ENCODE measurements around the gene LIPC. TPM values are rescaled to one million over a fixed set of nuclear protein-coding genes. Genes with fewer than 3 reads are reported as not detected.

The LIPC gene
- polyA plus RNA-seq, 3 donors: 0.37 TPM; not detected in 2

DNA sequence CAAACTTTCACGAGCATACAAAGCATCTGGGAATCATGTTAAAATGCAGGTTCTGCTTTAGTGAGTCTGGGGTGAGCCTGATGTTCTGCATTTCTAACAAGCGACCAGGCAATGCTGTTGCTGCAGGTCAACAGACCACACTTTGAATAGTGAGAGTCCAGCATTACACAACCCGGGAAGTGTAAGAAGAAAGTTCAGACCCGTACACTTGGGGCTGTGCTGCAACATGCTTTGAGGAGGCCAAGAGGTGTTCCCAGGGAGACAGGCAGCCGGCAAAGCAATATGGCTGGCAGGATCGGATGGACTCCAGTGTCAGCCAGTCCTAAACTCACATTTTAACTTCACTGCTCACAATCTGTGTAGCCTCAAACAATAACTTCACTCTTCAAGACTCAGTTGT, 134.2 kb downstream of the LIPC start:
- Histone ChIP-seq H3K79me2 (ENCODE audit: insufficient read depth, low read length) (no peaks in the 10 kb centered on the region), H2AFZ (ENCODE audit: insufficient read depth, low read depth, low read length, poor library complexity, severe bottlenecking) (no peak overlapping the region), H3K27ac (ENCODE audit: low read depth in 1 of 2, low read length in 2 of 2) (no peak overlapping the region), H3K9ac (ENCODE audit: insufficient read depth, low read length, poor library complexity, severe bottlenecking) (no peak overlapping the region), H3K36me3 (replicated peaks in 1 of 2; ENCODE audit: control insufficient read depth in 1 of 2, insufficient read depth in 2 of 2, low read length in 2 of 2) (no peaks in the 10 kb centered on the region), H3K4me3 (replicated peaks in 1 of 3; ENCODE audit: low read depth in 2 of 3, low read length in 3 of 3) (no peak overlapping the region), H3K9me3 (replicated peaks in 1 of 2; ENCODE audit: control insufficient read depth in 1 of 2, insufficient read depth in 1 of 2, low read length in 2 of 2) (peaks cover 0 to 2% of the 10 kb centered on the region in 2 donors), H4K20me1 (ENCODE audit: insufficient read depth, low read length) (no peaks in the 10 kb centered on the region), H3K27me3 (ENCODE audit: control insufficient read depth in 2 of 2, insufficient read depth in 2 of 2, low read length in 2 of 2) (no peaks in the 10 kb centered on the region), H3K4me2 (replicated peaks; ENCODE audit: extremely low read depth, low read length, poor library complexity, severe bottlenecking) (no peak overlapping the region), H3K4me1 (ENCODE audit: control insufficient read depth in 1 of 2, insufficient read depth in 2 of 2, low read length in 2 of 2) (peaks cover 7 to 10% of the 10 kb centered on the region in 2 donors)
- Mint-ChIP-seq H3K9me3 (peaks cover 0 to 4% (median 0%) of the 10 kb centered on the region in 7 donors), H3K4me1 (peaks cover 8% of the 10 kb centered on the region), H3K27ac (no peak overlapping the region), H3K36me3 (no peaks in the 10 kb centered on the region), H3K27me3 (ENCODE audit: low read depth in 3 of 3) (peaks cover 0 to 2% (median 0%) of the 10 kb centered on the region in 3 donors), H3K4me3 (no peak overlapping the region)
- TF ChIP-seq, protein P1, sequence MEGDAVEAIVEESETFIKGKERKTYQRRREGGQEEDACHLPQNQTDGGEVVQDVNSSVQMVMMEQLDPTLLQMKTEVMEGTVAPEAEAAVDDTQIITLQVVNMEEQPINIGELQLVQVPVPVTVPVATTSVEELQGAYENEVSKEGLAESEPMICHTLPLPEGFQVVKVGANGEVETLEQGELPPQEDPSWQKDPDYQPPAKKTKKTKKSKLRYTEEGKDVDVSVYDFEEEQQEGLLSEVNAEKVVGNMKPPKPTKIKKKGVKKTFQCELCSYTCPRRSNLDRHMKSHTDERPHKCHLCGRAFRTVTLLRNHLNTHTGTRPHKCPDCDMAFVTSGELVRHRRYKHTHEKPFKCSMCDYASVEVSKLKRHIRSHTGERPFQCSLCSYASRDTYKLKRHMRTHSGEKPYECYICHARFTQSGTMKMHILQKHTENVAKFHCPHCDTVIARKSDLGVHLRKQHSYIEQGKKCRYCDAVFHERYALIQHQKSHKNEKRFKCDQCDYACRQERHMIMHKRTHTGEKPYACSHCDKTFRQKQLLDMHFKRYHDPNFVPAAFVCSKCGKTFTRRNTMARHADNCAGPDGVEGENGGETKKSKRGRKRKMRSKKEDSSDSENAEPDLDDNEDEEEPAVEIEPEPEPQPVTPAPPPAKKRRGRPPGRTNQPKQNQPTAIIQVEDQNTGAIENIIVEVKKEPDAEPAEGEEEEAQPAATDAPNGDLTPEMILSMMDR (IDR thresholded peaks at IDR 0.05): no peak
- WGBS (ENCODE audit: insufficient coverage): 77% methylated on average over 6 of the region's 6 CpGs
- no peak for DNase-seq
- intact Hi-C loops (cut with micrococcal nuclease): no loop called here

DNA sequence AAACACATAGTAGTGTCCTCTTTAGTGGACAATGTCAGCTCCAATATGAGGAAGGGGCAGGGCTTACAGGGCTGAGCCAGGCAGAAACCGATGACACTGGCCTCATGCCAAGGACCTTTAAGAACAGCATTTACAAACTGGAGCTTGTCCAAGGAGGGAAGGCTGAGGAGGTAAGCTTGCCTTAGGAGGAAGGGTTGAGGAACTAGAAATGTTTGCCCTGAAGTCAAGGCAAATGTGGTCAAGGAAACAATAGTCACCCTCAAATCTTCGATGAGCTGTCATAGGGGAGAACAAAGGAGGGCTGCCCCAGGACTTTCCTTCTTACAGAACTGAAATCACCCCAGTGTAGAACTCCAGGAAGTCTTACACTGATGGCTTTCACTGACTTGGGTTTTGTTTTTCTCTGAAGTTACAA, 136.4 kb downstream of the LIPC start:
- H3K27me3 ChIP-seq (ENCODE audit: control insufficient read depth in 2 of 2, insufficient read depth in 2 of 2, low read length in 2 of 2): no peaks in the 10 kb centered on the region
- H3K4me2 ChIP-seq (replicated peaks; ENCODE audit: extremely low read depth, low read length, poor library complexity, severe bottlenecking): peak overlapping the region; percentile 23
- no peaks in the 10 kb centered on the region for H3K36me3 ChIP-seq (replicated peaks in 1 of 2; ENCODE audit: control insufficient read depth in 1 of 2, insufficient read depth in 2 of 2, low read length in 2 of 2)
- Mint-ChIP-seq H3K9me3 (peaks cover 0 to 5% (median 0%) of the 10 kb centered on the region in 7 donors), H3K27me3 (ENCODE audit: low read depth in 3 of 3) (peaks cover 0 to 5% (median 0%) of the 10 kb centered on the region in 3 donors), H3K4me3 (peak overlapping the region in 1 of 2 donors; percentile 31), H3K27ac (peak overlapping the region in 4 of 7 donors; percentile 36 to 67 (median 52)), H3K36me3 (no peaks in the 10 kb centered on the region), H3K4me1 (peaks cover 8% of the 10 kb centered on the region)
- peak overlapping the region; percentile 43 for H2AFZ ChIP-seq (ENCODE audit: insufficient read depth, low read depth, low read length, poor library complexity, severe bottlenecking)
- TF ChIP-seq, protein P1 (IDR thresholded peaks at IDR 0.05): no peak
- no peak overlapping the region for H3K4me3 ChIP-seq (replicated peaks in 1 of 3; ENCODE audit: low read depth in 2 of 3, low read length in 3 of 3)
- intact Hi-C loops (cut with micrococcal nuclease): no loop called here
- peak overlapping the region in 1 of 2 donors; percentile 43 for H3K27ac ChIP-seq (ENCODE audit: low read depth in 1 of 2, low read length in 2 of 2)
- no peaks in the 10 kb centered on the region for H4K20me1 ChIP-seq (ENCODE audit: insufficient read depth, low read length)
- no peak overlapping the region for H3K9ac ChIP-seq (ENCODE audit: insufficient read depth, low read length, poor library complexity, severe bottlenecking)
- H3K4me1 ChIP-seq (ENCODE audit: control insufficient read depth in 1 of 2, insufficient read depth in 2 of 2, low read length in 2 of 2): peaks cover 7 to 10% of the 10 kb centered on the region in 2 donors
- no peaks in the 10 kb centered on the region for H3K79me2 ChIP-seq (ENCODE audit: insufficient read depth, low read length)
- peak; percentile 49 to 70 (median 52) for DNase-seq
- 0% methylated on average over 2 of the region's 2 CpGs for WGBS (ENCODE audit: insufficient coverage)
- H3K9me3 ChIP-seq (replicated peaks in 1 of 2; ENCODE audit: control insufficient read depth in 1 of 2, insufficient read depth in 1 of 2, low read length in 2 of 2): peaks cover 0 to 2% of the 10 kb centered on the region in 2 donors

Data from CD14-positive monocyte (primary cell).